IPS-15b (cell line): ENCODE data around the gene POU2AF1.
"Not testable (repeated sequence)": the region's sequence is repeated elsewhere in the genome, so short reads cannot be mapped to it uniquely, and the experiment has no call there.

Experiments used
- H3K27me3 ChIP-seq: one replicate; pipeline ENCODE4 v1.6.1; 2013; ENCODE audit warnings: low read length; ENCODE audit not compliant: control insufficient read depth, insufficient read depth
- H3K36me3 ChIP-seq: one replicate; pipeline ENCODE4 v1.6.1; 2013; ENCODE audit warnings: low read length; ENCODE audit not compliant: control insufficient read depth, insufficient read depth
- H3K4me1 ChIP-seq: one replicate; pipeline ENCODE4 v1.6.1; 2013; ENCODE audit warnings: mild to moderate bottlenecking, low read length; ENCODE audit not compliant: control insufficient read depth, insufficient read depth
- H3K4me3 ChIP-seq: one replicate; pipeline ENCODE4 v1.5.1; 2013; ENCODE audit warnings: low read depth, low read length
- H3K9ac ChIP-seq: one replicate; pipeline ENCODE4 v1.6.1; 2013; ENCODE audit warnings: low read depth, mild to moderate bottlenecking, low read length
- H3K9me3 ChIP-seq: one replicate; pipeline ENCODE4 v1.6.1; 2013; ENCODE audit warnings: mild to moderate bottlenecking, low read length; ENCODE audit not compliant: control insufficient read depth, insufficient read depth

The POU2AF1 gene

DNA sequence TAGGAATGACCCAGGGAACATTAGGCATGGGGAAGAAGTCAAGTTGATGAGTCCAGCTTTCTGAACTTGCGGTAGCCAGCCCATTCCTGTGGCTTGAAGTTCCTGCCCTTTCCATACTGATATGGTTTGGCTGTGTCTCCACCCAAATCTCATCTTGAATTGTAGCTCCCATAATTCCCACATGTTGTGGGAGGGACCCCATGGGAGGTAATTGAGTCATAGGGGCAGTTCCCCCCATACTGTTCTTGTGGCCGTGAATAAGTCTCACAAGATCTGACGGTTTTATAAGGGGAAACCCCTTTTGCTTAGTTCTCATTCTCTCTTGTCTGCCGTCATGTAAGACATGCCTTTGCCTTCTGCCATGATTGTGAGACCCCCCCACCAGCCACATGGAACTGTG, 15.1 kb upstream of the POU2AF1 start:
- not testable (repeated sequence) for H3K27me3 ChIP-seq, H3K36me3 ChIP-seq, H3K9me3 ChIP-seq, H3K9ac ChIP-seq, H3K4me3 ChIP-seq, H3K4me1 ChIP-seq

DNA sequence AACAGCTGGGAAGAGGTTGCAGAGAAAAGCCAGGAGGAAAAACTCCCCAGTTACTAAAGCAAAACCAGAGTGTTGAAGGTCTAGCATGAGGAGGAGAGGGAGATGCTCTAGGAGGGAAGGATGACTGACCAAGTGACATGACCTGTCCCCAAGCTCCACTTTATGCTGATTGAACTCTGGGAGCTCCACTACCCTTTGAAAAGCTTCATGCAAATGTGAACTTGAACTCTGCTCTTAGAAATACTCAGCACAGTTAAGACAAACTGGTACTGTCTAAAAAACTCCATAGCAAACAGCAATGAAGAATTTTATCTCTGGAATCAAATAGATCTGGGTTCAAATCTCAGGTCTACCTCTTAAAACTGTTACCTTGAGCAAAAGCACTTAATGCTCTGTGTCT, 14.5 kb upstream of the POU2AF1 start:
- Histone ChIP-seq H3K9me3 (no peaks in the 10 kb centered on the region), H3K4me3 (no peak overlapping the region), H3K4me1 (no peaks in the 10 kb centered on the region), H3K36me3 (no peaks in the 10 kb centered on the region), H3K9ac (no peak overlapping the region), H3K27me3 (no peaks in the 10 kb centered on the region)

DNA sequence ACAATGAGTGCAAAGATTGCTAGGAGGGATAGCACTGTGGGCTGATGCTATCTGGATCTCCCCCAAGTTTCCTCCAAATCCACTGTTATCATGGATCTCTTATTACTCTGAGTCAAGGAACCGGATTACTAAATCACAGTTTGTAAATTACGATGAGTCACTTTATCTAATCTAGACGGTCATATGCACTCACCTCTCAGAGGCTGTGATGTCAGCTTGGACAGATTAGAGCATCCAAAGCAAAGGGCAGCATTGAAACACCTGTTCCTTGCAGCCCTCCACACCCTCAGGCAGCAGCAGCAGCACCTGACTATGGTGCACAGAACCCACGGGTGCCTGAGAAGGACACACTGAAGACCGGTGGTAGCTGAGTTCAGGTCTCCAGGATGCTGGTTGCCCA, 14.0 kb upstream of the POU2AF1 start:
- no peaks in the 10 kb centered on the region for H3K27me3 ChIP-seq
- no peak overlapping the region for H3K9ac ChIP-seq
- H3K36me3 ChIP-seq: no peaks in the 10 kb centered on the region
- no peaks in the 10 kb centered on the region for H3K4me1 ChIP-seq
- no peak overlapping the region for H3K4me3 ChIP-seq
- H3K9me3 ChIP-seq: no peaks in the 10 kb centered on the region

DNA sequence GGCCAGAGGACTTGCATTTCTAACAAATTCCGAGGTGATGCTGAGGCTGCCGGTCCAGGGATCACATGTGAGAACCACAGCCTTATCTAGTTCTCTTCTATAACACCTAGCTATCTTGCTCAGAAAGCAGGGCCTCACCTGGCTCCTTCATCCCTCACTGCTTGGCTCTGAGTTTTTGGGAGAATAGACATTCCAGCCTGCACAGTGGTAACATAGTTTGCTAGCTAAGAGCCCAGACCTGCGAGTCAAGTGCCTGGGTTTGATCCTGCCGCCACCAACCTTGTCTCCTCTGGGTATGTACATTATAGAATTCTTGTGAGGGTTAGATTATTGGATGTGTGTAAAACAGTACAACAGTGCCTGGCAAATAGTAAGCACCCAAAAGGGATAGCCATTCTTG, 13.5 kb upstream of the POU2AF1 start:
- no peaks in the 10 kb centered on the region for H3K36me3 ChIP-seq
- no peaks in the 10 kb centered on the region for H3K4me1 ChIP-seq
- H3K9ac ChIP-seq: no peak overlapping the region
- H3K9me3 ChIP-seq: no peaks in the 10 kb centered on the region
- H3K4me3 ChIP-seq: no peak overlapping the region
- no peaks in the 10 kb centered on the region for H3K27me3 ChIP-seq

DNA sequence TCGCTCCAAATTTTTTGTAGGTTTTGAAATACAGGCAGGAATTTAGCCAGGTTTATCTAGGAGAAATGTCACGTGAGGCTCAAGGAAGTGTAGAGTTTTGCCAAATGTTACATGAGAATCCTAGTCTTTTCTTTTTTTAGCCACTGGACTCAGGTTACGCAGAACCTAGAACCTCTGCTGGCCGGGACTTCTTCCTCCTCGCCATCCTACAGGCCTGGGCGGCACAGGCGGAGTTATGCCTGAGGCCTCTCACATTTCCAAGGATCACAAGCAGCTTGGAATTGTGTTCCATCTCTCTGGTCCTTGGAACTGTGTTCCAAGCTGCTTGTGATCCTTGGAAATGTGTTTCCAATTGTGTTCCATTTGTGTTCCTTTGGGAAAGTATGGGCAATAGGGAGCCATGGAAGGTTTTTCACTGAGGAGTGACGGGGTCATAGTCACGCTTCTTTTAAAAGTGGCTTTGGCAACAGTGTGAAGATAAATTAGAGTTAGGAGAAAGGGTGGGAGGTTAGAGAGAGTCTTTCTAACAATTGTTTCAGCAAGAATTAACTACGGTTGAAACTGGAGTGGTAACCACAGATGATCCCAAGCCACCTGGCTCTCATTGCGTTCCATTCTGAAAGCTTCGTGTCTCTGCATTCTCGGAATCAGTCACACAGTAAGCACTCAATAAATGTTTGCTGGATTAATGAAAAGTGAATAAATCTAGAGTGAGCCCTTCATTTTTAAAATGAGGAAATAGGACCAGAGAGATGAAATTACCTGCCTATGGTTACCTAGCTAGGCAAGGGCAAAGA, 12.5 kb upstream of the POU2AF1 start:
- no peak overlapping the region for H3K4me3 ChIP-seq
- no peaks in the 10 kb centered on the region for H3K36me3 ChIP-seq
- no peak overlapping the region for H3K9ac ChIP-seq
- no peaks in the 10 kb centered on the region for H3K9me3 ChIP-seq
- H3K4me1 ChIP-seq: no peaks in the 10 kb centered on the region
- H3K27me3 ChIP-seq: no peaks in the 10 kb centered on the region

DNA sequence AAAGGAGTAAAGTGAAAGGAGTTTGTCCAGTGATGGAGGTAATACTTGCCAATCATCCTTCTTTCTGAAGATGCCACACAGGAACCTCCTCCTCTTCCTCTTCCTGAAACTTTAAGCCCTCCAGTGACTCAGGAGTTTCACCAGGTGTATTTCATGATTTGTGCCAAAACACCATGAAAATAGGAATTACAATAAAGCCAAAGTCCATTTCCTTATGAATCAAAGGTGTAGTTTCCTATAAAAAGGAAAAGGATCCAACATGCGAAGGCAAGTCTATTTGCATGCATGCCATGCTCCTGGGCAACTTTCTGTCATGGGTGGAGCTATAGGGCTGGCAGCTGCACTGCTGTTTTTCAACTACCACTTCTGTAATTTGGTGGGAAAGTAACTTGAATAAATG, 9.8 kb upstream of the POU2AF1 start:
- H3K36me3 ChIP-seq: no peaks in the 10 kb centered on the region
- no peaks in the 10 kb centered on the region for H3K9me3 ChIP-seq
- H3K4me1 ChIP-seq: no peaks in the 10 kb centered on the region
- H3K4me3 ChIP-seq: no peak overlapping the region
- H3K9ac ChIP-seq: no peak overlapping the region
- H3K27me3 ChIP-seq: no peaks in the 10 kb centered on the region

DNA sequence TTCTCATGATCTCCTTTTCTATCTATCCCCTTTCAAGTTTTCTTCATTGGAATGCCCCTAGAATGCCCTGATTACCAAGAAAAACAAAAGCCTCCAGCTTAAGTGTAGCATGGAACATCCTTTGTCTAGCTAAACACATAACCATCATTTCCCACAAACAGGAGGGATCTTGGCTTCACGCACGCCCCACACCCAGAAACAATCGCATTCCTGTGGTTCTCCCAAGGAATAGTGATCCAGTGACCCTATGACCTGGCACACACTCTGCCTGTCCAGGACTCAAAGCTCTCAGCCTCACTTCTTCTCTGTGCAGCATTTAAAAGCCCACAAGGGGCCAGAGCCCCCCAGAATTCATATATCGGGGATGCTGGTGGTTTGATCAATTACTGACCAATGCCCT, 9.3 kb upstream of the POU2AF1 start:
- H3K4me3 ChIP-seq: no peak overlapping the region
- H3K36me3 ChIP-seq: no peaks in the 10 kb centered on the region
- H3K9ac ChIP-seq: no peak overlapping the region
- no peaks in the 10 kb centered on the region for H3K27me3 ChIP-seq
- no peaks in the 10 kb centered on the region for H3K4me1 ChIP-seq
- H3K9me3 ChIP-seq: no peaks in the 10 kb centered on the region

DNA sequence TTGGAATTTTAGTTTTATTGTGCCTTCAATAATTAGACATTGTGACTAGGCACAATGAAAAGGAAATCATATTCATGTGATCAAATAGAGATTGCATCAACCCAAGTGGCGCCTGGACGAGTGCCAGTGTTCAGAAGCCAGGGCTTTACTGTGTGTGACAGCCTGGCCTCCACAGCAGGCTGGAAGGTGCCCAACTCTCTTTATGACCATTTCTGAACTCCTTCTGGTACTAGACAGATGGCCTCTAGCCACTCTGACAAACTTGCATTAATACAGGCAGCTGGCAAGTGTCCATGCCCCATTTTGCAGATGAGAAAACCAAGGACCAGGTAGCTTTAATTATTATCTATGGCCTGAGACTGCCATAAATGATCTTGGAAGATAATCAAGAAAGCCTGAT, 8.3 kb upstream of the POU2AF1 start:
- Histone ChIP-seq H3K36me3 (no peaks in the 10 kb centered on the region), H3K27me3 (no peaks in the 10 kb centered on the region), H3K9ac (no peak overlapping the region), H3K9me3 (no peaks in the 10 kb centered on the region), H3K4me3 (no peak overlapping the region), H3K4me1 (no peaks in the 10 kb centered on the region)

DNA sequence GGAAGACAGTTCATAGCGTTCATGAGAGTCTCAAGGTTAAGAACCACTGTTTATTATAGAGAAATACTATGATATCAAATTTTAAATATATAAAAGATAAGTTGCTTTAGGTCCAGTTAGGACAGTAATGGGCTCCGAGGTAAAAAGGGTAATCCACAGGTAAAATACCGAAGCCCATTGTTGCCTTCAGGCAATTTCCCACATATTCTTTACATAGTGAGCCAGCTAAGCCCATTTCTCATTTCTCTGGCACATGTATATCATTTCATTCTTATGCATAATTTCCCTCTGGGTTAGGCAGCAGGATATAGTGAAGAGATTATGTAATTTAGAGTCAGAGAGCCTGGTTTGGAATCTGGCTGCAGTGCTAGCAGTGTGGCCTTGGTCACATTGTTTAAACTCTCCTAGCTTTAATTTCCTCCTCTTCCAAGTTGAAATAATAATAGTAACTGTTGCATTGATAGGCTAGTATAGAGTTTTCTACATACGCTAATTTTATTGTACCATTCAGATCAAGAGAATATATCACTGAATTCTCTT, 7.6 kb upstream of the POU2AF1 start:
- Histone ChIP-seq H3K9ac (no peak overlapping the region), H3K4me1 (no peaks in the 10 kb centered on the region), H3K27me3 (no peaks in the 10 kb centered on the region), H3K36me3 (no peaks in the 10 kb centered on the region), H3K9me3 (no peaks in the 10 kb centered on the region), H3K4me3 (no peak overlapping the region)

DNA sequence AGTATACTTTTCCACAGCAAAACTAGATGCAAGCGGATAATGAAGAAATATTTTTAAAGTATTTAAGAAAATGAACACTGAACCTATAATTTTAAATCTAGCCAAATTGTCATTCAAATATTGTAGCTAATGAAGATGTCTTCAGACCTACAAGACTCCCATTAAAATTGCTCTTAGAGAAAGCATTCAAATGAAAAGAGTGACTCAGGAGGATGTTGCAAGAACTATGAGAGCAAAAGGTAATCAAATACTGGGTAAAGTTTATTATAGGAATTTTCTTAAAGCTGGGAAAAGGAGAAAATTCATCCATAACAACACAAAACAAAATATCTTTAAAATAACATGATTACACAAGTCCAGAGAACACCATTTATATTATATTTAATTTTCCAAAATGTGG, 5.4 kb upstream of the POU2AF1 start:
- no peaks in the 10 kb centered on the region for H3K36me3 ChIP-seq
- H3K9ac ChIP-seq: no peak overlapping the region
- no peaks in the 10 kb centered on the region for H3K9me3 ChIP-seq
- no peaks in the 10 kb centered on the region for H3K27me3 ChIP-seq
- H3K4me3 ChIP-seq: no peak overlapping the region
- H3K4me1 ChIP-seq: no peaks in the 10 kb centered on the region

DNA sequence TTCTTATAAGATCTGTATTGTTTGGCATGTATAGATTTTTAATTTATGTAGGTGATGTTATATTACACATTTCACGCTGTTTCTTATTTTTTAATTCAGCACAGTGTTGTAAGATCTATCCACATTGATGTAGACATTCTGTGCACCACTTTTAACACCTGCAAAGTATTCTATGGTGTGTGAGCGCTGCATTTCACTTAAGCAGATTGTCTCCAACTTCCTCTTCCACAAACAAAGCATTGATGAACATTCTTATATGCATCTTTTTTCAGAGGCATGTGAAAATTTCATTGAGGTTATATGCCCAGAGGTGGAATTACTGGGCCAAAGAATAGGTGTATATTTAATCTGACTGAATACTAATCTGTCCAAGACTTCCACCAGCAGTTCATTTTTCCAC, 3.4 kb upstream of the POU2AF1 start:
- no peaks in the 10 kb centered on the region for H3K9me3 ChIP-seq
- no peaks in the 10 kb centered on the region for H3K27me3 ChIP-seq
- no peaks in the 10 kb centered on the region for H3K36me3 ChIP-seq
- H3K4me1 ChIP-seq: no peaks in the 10 kb centered on the region
- H3K9ac ChIP-seq: no peak overlapping the region
- no peak overlapping the region for H3K4me3 ChIP-seq

DNA sequence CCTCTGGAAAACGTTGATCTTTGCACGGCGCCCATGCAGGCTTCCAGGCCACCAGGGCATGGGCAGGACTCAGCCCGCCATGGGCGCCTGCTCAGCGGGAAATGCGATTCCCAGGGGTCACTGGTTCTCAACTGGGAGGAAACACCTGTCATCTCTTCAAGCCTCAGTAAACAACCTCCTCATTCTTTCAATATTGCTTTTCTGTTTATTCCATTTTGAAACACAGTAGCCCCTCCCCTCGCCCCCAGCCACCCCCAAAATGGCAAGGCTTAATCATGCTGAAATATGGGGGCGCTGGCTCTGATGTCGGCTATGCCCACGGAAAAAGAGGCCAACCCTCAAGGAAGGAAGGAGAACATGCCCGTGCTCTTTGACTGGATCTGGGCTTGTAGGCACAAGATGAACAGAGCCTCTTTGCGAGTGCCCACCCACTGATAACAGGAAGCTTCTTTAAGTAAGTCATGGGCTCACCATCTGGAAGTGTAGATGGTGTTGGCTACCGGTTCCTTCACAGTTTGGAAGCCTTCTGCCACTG, 594 bp upstream of the POU2AF1 start:
- H3K9me3 ChIP-seq: no peaks in the 10 kb centered on the region
- no peak overlapping the region for H3K9ac ChIP-seq
- no peaks in the 10 kb centered on the region for H3K36me3 ChIP-seq
- peak overlapping the region; percentile 13 for H3K4me3 ChIP-seq
- no peaks in the 10 kb centered on the region for H3K27me3 ChIP-seq
- H3K4me1 ChIP-seq: no peaks in the 10 kb centered on the region
